ENCODE data around the gene MCM3. TPM values are rescaled to one million over a fixed set of nuclear protein-coding genes. Genes with fewer than 3 reads are reported as not detected.

The MCM3 gene
- total RNA-seq, 1 donor from 2014 or later: 21.6 TPM

- H3K27me3 ChIP-seq (ENCODE audit: insufficient read depth, low read length): no peaks in the 10 kb centered on the region
- peaks cover 6% of the 10 kb centered on the region for H3K4me1 Mint-ChIP-seq (ENCODE audit: low read depth, unreplicated experiment)
- H3K4me3 Mint-ChIP-seq (ENCODE audit: unreplicated experiment): no peak overlapping the region
- peaks cover 8% of the 10 kb centered on the region for H3K9me3 Mint-ChIP-seq (ENCODE audit: unreplicated experiment)
- no peak overlapping the region for H3K9ac ChIP-seq (ENCODE audit: low read length)
- H3K4me1 ChIP-seq (ENCODE audit: insufficient read depth, low read length): no peaks in the 10 kb centered on the region
- H3K27ac Mint-ChIP-seq (ENCODE audit: unreplicated experiment): no peak overlapping the region
- DNase-seq (ENCODE audit: low read depth) (no peak), FAIRE-seq (no peak)
- no peak for TF ChIP-seq CTCF (IDR thresholded peaks at IDR 0.05; ENCODE audit: insufficient read depth, low read depth, low read length)
- no peak for TF ChIP-seq EZH2 (IDR thresholded peaks at IDR 0.05; ENCODE audit: insufficient read depth, low read length)
- H2AFZ ChIP-seq (ENCODE audit: low read depth, low read length): no peak overlapping the region
- H3K27ac ChIP-seq (ENCODE audit: low read depth, low read length): no peak overlapping the region
- H3K9me3 ChIP-seq (ENCODE audit: insufficient read depth, low read depth, low read length): no peaks in the 10 kb centered on the region
- no peaks in the 10 kb centered on the region for H4K20me1 ChIP-seq (ENCODE audit: insufficient read depth, low read length)
- H3K4me3 ChIP-seq (ENCODE audit: insufficient read depth, low read depth, low read length): no peak overlapping the region
- no peaks in the 10 kb centered on the region for H3K79me2 ChIP-seq (ENCODE audit: insufficient read depth, low read length)
- peaks cover 1% of the 10 kb centered on the region for H3K27me3 Mint-ChIP-seq (ENCODE audit: low read depth, unreplicated experiment)
- H3K36me3 ChIP-seq (ENCODE audit: insufficient read depth, low read length): no peaks in the 10 kb centered on the region
- no peaks in the 10 kb centered on the region for H3K36me3 Mint-ChIP-seq (ENCODE audit: low read depth, unreplicated experiment)
- H3K4me2 ChIP-seq (ENCODE audit: low read length): no peak overlapping the region
Measured at GRCh38 chr6:52301326-52301725, 16.8 kb upstream of the MCM3 start.

DNA sequence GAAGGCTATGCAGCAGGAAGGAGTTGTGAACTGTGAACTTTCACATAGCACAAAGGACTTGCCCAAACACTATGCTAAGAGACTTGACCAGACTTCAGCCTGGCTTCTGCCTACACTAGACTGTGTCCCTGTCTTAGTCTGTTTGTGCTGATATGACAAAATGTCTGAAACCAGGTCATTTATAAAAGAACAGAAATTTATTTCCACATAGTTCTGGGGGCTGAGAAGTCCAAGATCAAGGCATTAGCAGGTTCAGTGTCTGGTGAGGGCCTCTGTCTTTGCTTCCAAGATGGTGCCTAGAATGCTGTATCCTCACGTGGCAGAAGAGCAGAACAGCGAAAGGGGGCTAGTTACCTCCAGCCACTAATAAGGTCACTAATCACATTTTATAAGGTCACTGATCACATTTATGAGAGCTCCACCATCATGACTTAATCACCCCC is 16.0 kb upstream of the MCM3 start:
- Histone ChIP-seq H3K27ac (ENCODE audit: low read depth, low read length) (no peak overlapping the region), H3K4me2 (ENCODE audit: low read length) (no peak overlapping the region), H3K79me2 (ENCODE audit: insufficient read depth, low read length) (no peaks in the 10 kb centered on the region), H2AFZ (ENCODE audit: low read depth, low read length) (no peak overlapping the region), H3K36me3 (ENCODE audit: insufficient read depth, low read length) (no peaks in the 10 kb centered on the region), H3K4me1 (ENCODE audit: insufficient read depth, low read length) (no peaks in the 10 kb centered on the region), H4K20me1 (ENCODE audit: insufficient read depth, low read length) (no peaks in the 10 kb centered on the region), H3K9ac (ENCODE audit: low read length) (no peak overlapping the region), H3K27me3 (ENCODE audit: insufficient read depth, low read length) (no peaks in the 10 kb centered on the region), H3K4me3 (ENCODE audit: insufficient read depth, low read depth, low read length) (no peak overlapping the region), H3K9me3 (ENCODE audit: insufficient read depth, low read depth, low read length) (no peaks in the 10 kb centered on the region)
- Mint-ChIP-seq H3K36me3 (ENCODE audit: low read depth, unreplicated experiment) (no peaks in the 10 kb centered on the region), H3K27ac (ENCODE audit: unreplicated experiment) (no peak overlapping the region), H3K27me3 (ENCODE audit: low read depth, unreplicated experiment) (peaks cover 1% of the 10 kb centered on the region), H3K4me1 (ENCODE audit: low read depth, unreplicated experiment) (peaks cover 6% of the 10 kb centered on the region), H3K4me3 (ENCODE audit: unreplicated experiment) (no peak overlapping the region), H3K9me3 (ENCODE audit: unreplicated experiment) (peaks cover 8% of the 10 kb centered on the region)
- TF ChIP-seq CTCF (IDR thresholded peaks at IDR 0.05; ENCODE audit: insufficient read depth, low read depth, low read length) (no peak), EZH2 (IDR thresholded peaks at IDR 0.05; ENCODE audit: insufficient read depth, low read length) (no peak)
- FAIRE-seq (no peak), DNase-seq (ENCODE audit: low read depth) (no peak)

- H3K4me1 ChIP-seq (ENCODE audit: insufficient read depth, low read length): no peaks in the 10 kb centered on the region
- Mint-ChIP-seq H3K4me1 (ENCODE audit: low read depth, unreplicated experiment) (peaks cover 1% of the 10 kb centered on the region), H3K27me3 (ENCODE audit: low read depth, unreplicated experiment) (peaks cover 1% of the 10 kb centered on the region), H3K4me3 (ENCODE audit: unreplicated experiment) (no peak overlapping the region), H3K27ac (ENCODE audit: unreplicated experiment) (no peak overlapping the region), H3K36me3 (ENCODE audit: low read depth, unreplicated experiment) (no peaks in the 10 kb centered on the region), H3K9me3 (ENCODE audit: unreplicated experiment) (peaks cover 8% of the 10 kb centered on the region)
- no peak overlapping the region for H3K27ac ChIP-seq (ENCODE audit: low read depth, low read length)
- no peaks in the 10 kb centered on the region for H3K27me3 ChIP-seq (ENCODE audit: insufficient read depth, low read length)
- no peak for TF ChIP-seq EZH2 (IDR thresholded peaks at IDR 0.05; ENCODE audit: insufficient read depth, low read length)
- no peak for TF ChIP-seq CTCF (IDR thresholded peaks at IDR 0.05; ENCODE audit: insufficient read depth, low read depth, low read length)
- H3K79me2 ChIP-seq (ENCODE audit: insufficient read depth, low read length): no peaks in the 10 kb centered on the region
- no peak overlapping the region for H3K9ac ChIP-seq (ENCODE audit: low read length)
- H2AFZ ChIP-seq (ENCODE audit: low read depth, low read length): no peak overlapping the region
- H3K4me3 ChIP-seq (ENCODE audit: insufficient read depth, low read depth, low read length): no peak overlapping the region
- no peaks in the 10 kb centered on the region for H3K9me3 ChIP-seq (ENCODE audit: insufficient read depth, low read depth, low read length)
- H3K36me3 ChIP-seq (ENCODE audit: insufficient read depth, low read length): no peaks in the 10 kb centered on the region
- no peak for FAIRE-seq
- H3K4me2 ChIP-seq (ENCODE audit: low read length): no peak overlapping the region
- no peak for DNase-seq (ENCODE audit: low read depth)
- H4K20me1 ChIP-seq (ENCODE audit: insufficient read depth, low read length): no peaks in the 10 kb centered on the region
Measured at GRCh38 chr6:52299653-52300052, 15.1 kb upstream of the MCM3 start.
